ENCODE data around the gene CPA4.

DNA sequence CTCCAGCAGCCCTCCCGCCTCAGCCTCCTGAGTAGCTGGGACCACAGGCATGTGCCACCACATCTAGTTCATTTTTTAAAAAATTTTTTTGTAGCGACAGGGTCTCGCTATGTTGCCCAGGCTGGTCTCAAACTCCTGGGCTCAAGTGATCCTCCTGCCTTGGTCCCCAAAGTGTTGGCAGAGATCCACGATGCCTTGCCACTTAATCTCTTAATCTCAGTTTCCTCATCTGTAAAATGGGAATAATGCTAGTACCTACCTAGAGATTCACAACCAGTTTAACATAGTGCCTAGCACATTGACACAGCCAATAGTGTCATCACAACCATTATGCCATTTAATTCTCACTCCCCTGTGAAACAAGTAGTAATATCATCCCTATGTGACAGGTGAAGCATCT is 4.8 kb upstream of the CPA4 start:
- TF ChIP-seq, protein P1, sequence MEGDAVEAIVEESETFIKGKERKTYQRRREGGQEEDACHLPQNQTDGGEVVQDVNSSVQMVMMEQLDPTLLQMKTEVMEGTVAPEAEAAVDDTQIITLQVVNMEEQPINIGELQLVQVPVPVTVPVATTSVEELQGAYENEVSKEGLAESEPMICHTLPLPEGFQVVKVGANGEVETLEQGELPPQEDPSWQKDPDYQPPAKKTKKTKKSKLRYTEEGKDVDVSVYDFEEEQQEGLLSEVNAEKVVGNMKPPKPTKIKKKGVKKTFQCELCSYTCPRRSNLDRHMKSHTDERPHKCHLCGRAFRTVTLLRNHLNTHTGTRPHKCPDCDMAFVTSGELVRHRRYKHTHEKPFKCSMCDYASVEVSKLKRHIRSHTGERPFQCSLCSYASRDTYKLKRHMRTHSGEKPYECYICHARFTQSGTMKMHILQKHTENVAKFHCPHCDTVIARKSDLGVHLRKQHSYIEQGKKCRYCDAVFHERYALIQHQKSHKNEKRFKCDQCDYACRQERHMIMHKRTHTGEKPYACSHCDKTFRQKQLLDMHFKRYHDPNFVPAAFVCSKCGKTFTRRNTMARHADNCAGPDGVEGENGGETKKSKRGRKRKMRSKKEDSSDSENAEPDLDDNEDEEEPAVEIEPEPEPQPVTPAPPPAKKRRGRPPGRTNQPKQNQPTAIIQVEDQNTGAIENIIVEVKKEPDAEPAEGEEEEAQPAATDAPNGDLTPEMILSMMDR (IDR thresholded peaks at IDR 0.05): no peak
- no peak for TF ChIP-seq POLR2A (IDR thresholded peaks at IDR 0.05)
- no peak for TF ChIP-seq POLR2AphosphoS5 (IDR thresholded peaks at IDR 0.05)
- TF ChIP-seq EP300 (IDR thresholded peaks at IDR 0.05; ENCODE audit: low read depth): no peak

Measured in transverse colon (tissue), 4 donors.